GM18909 (cell line): ENCODE results near the gene STK32C.
A peak's percentile ranks its signal among the peaks of the same experiment; 100 is the strongest.
"Not testable (repeated sequence)": the region's sequence is repeated elsewhere in the genome, so short reads cannot be mapped to it uniquely, and the experiment has no call there.

Experiments used
- ATAC-seq: cut with Tn5 transposase; IDR thresholded peaks from one replicate; pipeline ENCODE4 v1.9.1; 2021; ENCODE audit warnings: mild to moderate bottlenecking; ENCODE audit not compliant: unreplicated experiment, poor library complexity

The STK32C gene

GRCh38 chr10:132163278-132163765 is 144.4 kb downstream of the STK32C start:
- ATAC-seq, result no peak

GRCh38 chr10:132162590-132163277 is 145.0 kb downstream of the STK32C start:
- ATAC-seq, result no peak

DNA sequence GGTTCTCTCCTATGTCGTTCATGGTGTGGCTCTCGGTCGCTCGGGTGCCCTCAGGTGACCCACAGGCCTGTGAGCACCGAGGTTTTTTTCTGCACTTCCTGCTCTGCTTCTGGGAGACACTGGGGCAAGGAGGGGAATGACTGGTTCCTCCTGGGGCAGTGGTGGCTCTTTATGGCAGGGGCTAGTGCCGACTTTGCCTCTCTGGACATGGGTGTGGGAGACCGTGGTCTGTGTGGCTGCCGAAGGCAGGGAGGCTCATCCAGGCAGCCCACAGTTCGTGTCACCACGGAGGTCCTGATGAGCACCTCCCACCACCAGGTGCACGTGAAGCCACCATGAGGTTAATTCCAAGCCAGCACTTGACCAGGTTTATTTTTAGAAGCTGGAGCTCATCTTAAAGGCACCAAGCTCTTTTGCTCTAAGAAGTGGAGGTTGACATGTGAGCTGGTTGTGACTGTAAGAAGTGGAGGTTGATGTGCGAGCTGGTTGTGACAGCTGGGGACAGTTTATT is 145.7 kb downstream of the STK32C start:
- ATAC-seq, result peak; percentile 61

- ATAC-seq, result not testable (repeated sequence)
These were observed 146.7 kb downstream of the STK32C start for GRCh38 chr10:132160834-132161622.

GRCh38 chr10:132160231-132160630 is 147.5 kb downstream of the STK32C start:
- ATAC-seq, result not testable (repeated sequence)

DNA sequence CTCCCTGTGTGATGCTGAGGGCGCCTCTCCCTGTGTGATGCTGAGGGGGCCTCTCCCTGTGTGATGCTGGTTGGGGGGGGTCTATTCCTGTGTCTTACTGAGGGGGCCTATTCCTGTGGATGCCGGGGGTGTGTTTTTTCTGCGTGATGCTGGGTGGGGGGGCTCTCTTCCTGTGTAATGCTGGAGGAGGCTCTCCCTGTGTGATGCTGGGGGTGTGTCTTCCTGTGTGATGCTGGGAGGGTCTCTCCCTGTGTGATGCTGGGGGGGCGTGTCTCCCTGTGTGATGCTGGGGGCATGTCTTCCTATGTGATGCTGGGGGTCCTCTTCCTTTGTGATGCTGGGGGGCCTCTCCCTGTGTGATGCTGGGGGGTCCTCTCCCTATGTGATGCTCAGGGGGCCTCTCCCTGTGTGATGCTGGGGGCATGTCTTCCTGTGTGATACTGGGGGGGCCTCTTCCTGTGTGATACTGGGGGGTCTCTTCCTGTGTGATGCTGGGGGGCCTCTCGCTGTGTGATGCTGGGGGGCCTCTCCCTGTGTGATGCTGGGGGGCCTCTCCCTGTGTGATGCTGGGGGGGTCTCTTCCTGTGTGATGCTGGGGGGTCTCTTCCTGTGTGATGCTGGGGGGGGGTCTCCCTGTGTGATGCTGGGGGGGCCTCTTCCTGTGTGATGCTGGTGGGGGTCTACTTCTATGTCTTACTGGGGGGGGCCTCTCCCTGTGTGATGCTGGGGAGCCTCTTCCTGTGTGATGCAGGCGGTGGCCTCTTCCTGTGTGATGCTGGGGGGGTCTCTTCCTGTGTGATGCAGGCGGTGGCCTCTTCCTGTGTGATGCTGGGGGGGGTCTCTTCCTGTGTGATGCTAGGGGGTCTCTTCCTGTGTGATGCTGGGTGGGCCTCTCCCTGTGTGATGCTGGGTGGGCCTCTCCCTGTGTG is 148.2 kb downstream of the STK32C start:
- not testable (repeated sequence) for ATAC-seq

DNA sequence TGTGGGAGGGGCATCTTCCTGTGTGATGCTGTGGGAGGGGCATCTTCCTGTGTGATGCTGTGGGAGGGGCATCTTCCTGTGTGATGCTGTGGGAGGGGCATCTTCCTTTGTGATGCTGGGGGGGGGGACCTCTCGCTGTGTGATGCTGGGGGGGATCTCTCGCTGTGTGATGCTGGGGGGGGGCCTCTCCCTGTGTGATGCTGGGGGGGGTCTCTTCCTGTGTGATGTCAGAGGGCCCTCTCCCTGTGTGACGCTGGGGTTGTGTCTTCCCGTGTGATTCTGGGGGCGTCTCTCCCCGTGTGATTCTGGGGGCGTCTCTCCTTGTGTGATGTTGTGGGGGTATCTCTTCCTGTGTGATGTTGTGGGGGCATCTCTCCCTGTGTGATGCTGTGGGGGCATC is 148.9 kb downstream of the STK32C start:
- ATAC-seq, result no peak

GRCh38 chr10:132158122-132158741 is 149.5 kb downstream of the STK32C start:
- no peak for ATAC-seq
